SK-N-SH (cell line): ENCODE results near the gene COL23A1. TPM values are rescaled to one million over a fixed set of nuclear protein-coding genes. Genes with fewer than 3 reads are reported as not detected.

Experiments used
- CTCF ChIA-PET: fragments of 300-600, 350-600 bp; formaldehyde crosslinking; extraction: SDS; loops from one replicate; lab custom pipeline; 2021; lab: Yijun Ruan, JAX
- POLR2A ChIA-PET: fragments of 350-600 bp; sonication (Branson Sonifier 250); formaldehyde crosslinking; extraction: SDS; loops from one replicate; lab custom pipeline; 2020; ENCODE audit warnings: antibody characterized with exemption, inconsistent platforms; lab: Yijun Ruan, JAX
- DNase-seq: peaks from one replicate; pipeline ENCODE4 v3.0.0; 2012
- H2AFZ ChIP-seq: fragments of 200-600 bp; sonication (generic); 2 replicates; pipeline ENCODE4 v1.8.1; 2016; ENCODE audit warnings: antibody characterized with exemption, mild to moderate bottlenecking, low read depth
- H3F3A ChIP-seq: fragments of 200-600 bp; sonication (generic); replicated peaks from 2 replicates; pipeline ENCODE3; 2016; ENCODE audit warnings: antibody characterized with exemption, mild to moderate bottlenecking; ENCODE audit not compliant: insufficient read depth
- H3K27ac ChIP-seq, 2 experiments: fragments of 200-500 bp in 1 of 2; fragments of 200-600 bp in 1 of 2; sonication (Bioruptor generic) in 1 of 2; sonication (generic), shearing (Covaris generic) in 1 of 2; 2 replicates each; pipeline versions ENCODE4 v1.5.1 to v1.6.1; 2014 to 2016; ENCODE audit warnings: low read depth in 2 of 2, inconsistent platforms in 1 of 2, low read length in 1 of 2, mild to moderate bottlenecking in 1 of 2, mixed read lengths in 1 of 2
- H3K27me3 ChIP-seq: fragments of 200-600 bp; sonication (generic), shearing (Covaris generic); 2 replicates; pipeline ENCODE4 v1.6.1; 2016; ENCODE audit warnings: mixed run types; ENCODE audit not compliant: insufficient read depth
- H3K36me3 ChIP-seq, 2 experiments: fragments of 200-500 bp in 1 of 2; fragments of 200-600 bp in 1 of 2; sonication (Bioruptor generic) in 1 of 2; sonication (generic) in 1 of 2; replicated peaks in 1 of 2; 2 replicates each; pipeline versions ENCODE3 to v1.5.1; 2014 to 2016; ENCODE audit warnings: low read length in 1 of 2, mild to moderate bottlenecking in 1 of 2; ENCODE audit not compliant: insufficient read depth in 2 of 2, control insufficient read depth in 1 of 2
- H3K4me1 ChIP-seq, 2 experiments: fragments of 200-500 bp in 1 of 2; fragments of 200-600 bp in 1 of 2; sonication (Bioruptor generic) in 1 of 2; sonication (generic), shearing (Covaris generic) in 1 of 2; 2 replicates each; pipeline versions ENCODE4 v1.5.1 to v1.6.1; 2014 to 2016; ENCODE audit warnings: low read depth in 1 of 2, low read length in 1 of 2, mixed run types in 1 of 2; ENCODE audit not compliant: insufficient read depth in 2 of 2, control insufficient read depth in 1 of 2
- H3K4me2 ChIP-seq: fragments of 200-600 bp; sonication (generic), shearing (Covaris generic); 2 replicates; pipeline ENCODE4 v1.6.1; 2017; ENCODE audit warnings: mixed run types
- H3K4me3 ChIP-seq, 2 experiments: fragments of 200-500 bp in 1 of 2; fragments of 200-600 bp in 1 of 2; sonication (Bioruptor generic) in 1 of 2; sonication (generic), shearing (Covaris generic) in 1 of 2; 2 replicates each; pipeline versions ENCODE4 v1.5.1 to v1.8.1; 2014 to 2016; ENCODE audit warnings: low read depth in 2 of 2, inconsistent platforms in 1 of 2, low read length in 1 of 2, mild to moderate bottlenecking in 1 of 2, mixed read lengths in 1 of 2, moderate library complexity in 1 of 2
- H3K79me2 ChIP-seq: fragments of 200-600 bp; sonication (generic); 2 replicates; pipeline ENCODE4 v1.8.1; 2017; ENCODE audit warnings: mild to moderate bottlenecking; ENCODE audit not compliant: insufficient read depth
- H3K9ac ChIP-seq: fragments of 200-600 bp; sonication (generic); 2 replicates; pipeline ENCODE4 v1.6.1; 2017; ENCODE audit warnings: mixed run types
- H3K9me2 ChIP-seq: fragments of 200-600 bp; sonication (generic); 2 replicates; pipeline ENCODE4 v1.6.1; 2017; ENCODE audit warnings: mixed run types
- H3K9me3 ChIP-seq: fragments of 200-600 bp; sonication (generic); 2 replicates; pipeline ENCODE4 v1.6.1; 2017; ENCODE audit warnings: mixed run types, mild to moderate bottlenecking, moderate library complexity
- H4K20me1 ChIP-seq: fragments of 200-600 bp; sonication (generic); 2 replicates; pipeline ENCODE4 v1.6.1; 2017; ENCODE audit warnings: mild to moderate bottlenecking, mixed run types; ENCODE audit not compliant: insufficient read depth
- CHD2 ChIP-seq: fragments of 150-350 bp; IDR thresholded peaks from 2 replicates; pipeline ENCODE4 v1.6.1; 2018; ENCODE audit warnings: low read length; ENCODE audit not compliant: partially characterized antibody
- ELF1 ChIP-seq: IDR thresholded peaks from 2 replicates; pipeline ENCODE4 v1.4.0; 2012
- EP300 ChIP-seq, 2 experiments: IDR thresholded peaks; 2 replicates each; pipeline versions ENCODE4 v1.4.0 to v1.6.1; 2012; ENCODE audit warnings: borderline replicate concordance in 1 of 2, low read depth in 1 of 2, low read length in 1 of 2
- EZH2phosphoT487 ChIP-seq: fragments of 200-600 bp; sonication (generic); IDR thresholded peaks from 2 replicates; pipeline ENCODE4 v1.6.1; 2017; ENCODE audit warnings: low read depth, mixed run types, mild to moderate bottlenecking, antibody characterized with exemption, moderate library complexity, borderline replicate concordance
- FOXJ3 ChIP-seq: sonication (generic); formaldehyde crosslinking; IDR thresholded peaks from 2 replicates; pipeline ENCODE4 v1.5.1; 2020; ENCODE audit warnings: mild to moderate bottlenecking, missing genetic modification reagents
- GABPA ChIP-seq: IDR thresholded peaks from 2 replicates; pipeline ENCODE4 v1.4.0; 2012; ENCODE audit warnings: low read depth, mild to moderate bottlenecking
- GATA2 ChIP-seq: sonication (generic); formaldehyde crosslinking; IDR thresholded peaks from 2 replicates; pipeline ENCODE4 v1.5.0; 2020; ENCODE audit warnings: mild to moderate bottlenecking, missing genetic modification reagents
- JUND ChIP-seq: IDR thresholded peaks from 2 replicates; pipeline ENCODE4 v1.4.0; 2012
- MEF2A ChIP-seq: IDR thresholded peaks from 2 replicates; pipeline ENCODE4 v1.4.0; 2012; ENCODE audit warnings: low read depth, borderline replicate concordance
- MXI1 ChIP-seq: IDR thresholded peaks from 2 replicates; pipeline ENCODE4 v1.6.1; 2012; ENCODE audit warnings: mild to moderate bottlenecking, low read depth, low read length, improper control_type of control experiment
- NRF1 ChIP-seq: IDR thresholded peaks from 2 replicates; pipeline ENCODE4 v1.6.1; 2012; ENCODE audit warnings: low read depth, mild to moderate bottlenecking, low read length
- POLR2AphosphoS5 ChIP-seq: IDR thresholded peaks from 2 replicates; pipeline ENCODE4 v1.6.1; 2012; ENCODE audit warnings: low read depth, low read length
- RAD21 ChIP-seq: IDR thresholded peaks from 2 replicates; pipeline ENCODE4 v1.6.1; 2012; ENCODE audit warnings: mild to moderate bottlenecking, low read length
- RCOR1 ChIP-seq: fragments of 150-350 bp; IDR thresholded peaks from 2 replicates; pipeline ENCODE4 v1.6.1; 2017; ENCODE audit warnings: antibody characterized with exemption, low read length
- RXRA ChIP-seq: IDR thresholded peaks from 2 replicates; pipeline ENCODE4 v1.4.0; 2012; ENCODE audit warnings: low read depth, mild to moderate bottlenecking, borderline replicate concordance
- SIN3A ChIP-seq: IDR thresholded peaks from 2 replicates; pipeline ENCODE4 v1.6.1; 2012; ENCODE audit warnings: low read depth, mild to moderate bottlenecking, low read length, moderate library complexity, borderline replicate concordance
- TCF12 ChIP-seq: IDR thresholded peaks from 2 replicates; pipeline ENCODE4 v1.4.0; 2012
- USF1 ChIP-seq: IDR thresholded peaks from 2 replicates; pipeline ENCODE4 v1.4.0; 2012; ENCODE audit warnings: low read depth, borderline replicate concordance
- YY1 ChIP-seq: IDR thresholded peaks from 2 replicates; pipeline ENCODE4 v1.4.0; 2012; ENCODE audit warnings: low read depth, mild to moderate bottlenecking
- WGBS: methylation state at CpG from one replicate; pipeline ENCODE4 v1.1.6; 2017; ENCODE audit warnings: low lambda C conversion rate; 5-methylcytosine and 5-hydroxymethylcytosine counted together
- polyA plus RNA-seq, 3 experiments: library from polyadenylated mRNA; depleted of rRNA; stranded (reverse); fragments of >200 nt; gene quantifications; 2 replicates each; pipeline ENCODE4 v1.2.3, GENCODE V29; 2012
- TF ChIP-seq, protein P1 (sequence below): fragments of 200-600 bp; sonication (generic); IDR thresholded peaks from 2 replicates; pipeline ENCODE4 v1.6.1; 2017; ENCODE audit warnings: antibody characterized with exemption, mild to moderate bottlenecking, moderate library complexity

Gene COL23A1
- polyA plus RNA-seq, 1 of the 3 experiments (the other 2 are of a cell fraction), result 0.10 TPM

DNA sequence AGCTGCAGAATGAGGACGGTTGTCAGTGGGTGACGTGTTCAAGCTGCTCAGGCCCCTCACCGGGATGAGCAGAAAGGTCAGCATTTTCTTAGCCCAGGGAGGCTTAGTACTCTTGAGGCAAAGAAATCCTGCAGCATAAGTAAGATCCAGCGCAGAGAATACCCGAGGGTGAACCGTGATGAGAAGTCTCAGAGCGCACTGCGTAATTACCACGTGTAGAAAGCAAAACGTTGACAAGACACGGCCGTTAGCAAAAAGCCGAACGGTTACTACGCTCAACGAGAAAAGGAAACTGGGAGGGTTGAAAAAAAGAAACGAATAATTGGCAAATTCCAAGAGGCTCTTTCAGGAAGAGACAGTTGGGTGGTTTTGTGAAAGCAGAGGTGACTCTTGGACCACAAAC lies 104.0 kb downstream of the COL23A1 start:
- WGBS, result 60% methylated on average over 17 of the region's 17 CpGs
- Histone ChIP-seq H3K79me2 (no peaks in the 10 kb centered on the region), H3K4me1 (peaks cover 0 to 14% of the 10 kb centered on the region in 2 experiments; a peak in 1 of 4 replicates), H3K27ac (no peak overlapping the region), H3K9ac (no peak overlapping the region)
- TF ChIP-seq RCOR1, result no peak
- TF ChIP-seq RAD21, result no peak
- TF ChIP-seq NRF1, result no peak
- no peak for TF ChIP-seq USF1
- no peak for TF ChIP-seq GABPA
- TF ChIP-seq MXI1, result no peak
- no peak for TF ChIP-seq SIN3A
- TF ChIP-seq, all 33 proteins: peak for 0
- DNase-seq, result no peak
- H3K9me3 ChIP-seq, result 0 out of 2 replicates have a peak, but pooled peaks cover 3% of the 10 kb centered on the region
- ChIA-PET POLR2A (no interaction called here), CTCF (interaction anchor here (1.1 kb wide), 1 partner anchor 25 kb away, joined by 4 read pairs; no protein-coding TSS in a partner anchor)
- H3K27me3 ChIP-seq, result no peaks in the 10 kb centered on the region
- no peak overlapping the region for H2AFZ ChIP-seq
- H4K20me1 ChIP-seq, result no peaks in the 10 kb centered on the region
- no peaks in the 10 kb centered on the region for H3K36me3 ChIP-seq
- H3K4me3 ChIP-seq, result no peak overlapping the region
- H3F3A ChIP-seq, result no peaks in the 10 kb centered on the region
- H3K9me2 ChIP-seq, result no peaks in the 10 kb centered on the region
- no peak overlapping the region for H3K4me2 ChIP-seq

GRCh38 chr5:178483620-178484019 lies 106.6 kb downstream of the COL23A1 start:
- DNase-seq, result no peak
- H4K20me1 ChIP-seq, result no peaks in the 10 kb centered on the region
- H3K36me3 ChIP-seq, result no peaks in the 10 kb centered on the region
- H3F3A ChIP-seq, result no peaks in the 10 kb centered on the region
- ChIA-PET CTCF (no interaction called here), POLR2A (no interaction called here)
- peaks cover 0 to 19% of the 10 kb centered on the region in 2 experiments; a peak in 1 of 4 replicates for H3K4me1 ChIP-seq
- no peak overlapping the region for H3K4me2 ChIP-seq
- no peaks in the 10 kb centered on the region for H3K9me2 ChIP-seq
- no peak overlapping the region for H3K4me3 ChIP-seq
- H3K27me3 ChIP-seq, result no peaks in the 10 kb centered on the region
- no peak for TF ChIP-seq ELF1
- no peak for TF ChIP-seq EZH2phosphoT487
- TF ChIP-seq EP300 (IDR thresholded peaks at IDR 0.05; ENCODE audit: borderline replicate concordance in 1 of 2, low read depth in 1 of 2, low read length in 1 of 2), result no peak
- TF ChIP-seq TCF12, result no peak
- no peak for TF ChIP-seq FOXJ3
- no peak for TF ChIP-seq MXI1
- no peak for TF ChIP-seq YY1
- no peak for TF ChIP-seq RCOR1
- no peak for TF ChIP-seq POLR2AphosphoS5
- no peak for TF ChIP-seq JUND
- TF ChIP-seq NRF1, result no peak
- no peak for TF ChIP-seq RXRA
- TF ChIP-seq, protein P1, sequence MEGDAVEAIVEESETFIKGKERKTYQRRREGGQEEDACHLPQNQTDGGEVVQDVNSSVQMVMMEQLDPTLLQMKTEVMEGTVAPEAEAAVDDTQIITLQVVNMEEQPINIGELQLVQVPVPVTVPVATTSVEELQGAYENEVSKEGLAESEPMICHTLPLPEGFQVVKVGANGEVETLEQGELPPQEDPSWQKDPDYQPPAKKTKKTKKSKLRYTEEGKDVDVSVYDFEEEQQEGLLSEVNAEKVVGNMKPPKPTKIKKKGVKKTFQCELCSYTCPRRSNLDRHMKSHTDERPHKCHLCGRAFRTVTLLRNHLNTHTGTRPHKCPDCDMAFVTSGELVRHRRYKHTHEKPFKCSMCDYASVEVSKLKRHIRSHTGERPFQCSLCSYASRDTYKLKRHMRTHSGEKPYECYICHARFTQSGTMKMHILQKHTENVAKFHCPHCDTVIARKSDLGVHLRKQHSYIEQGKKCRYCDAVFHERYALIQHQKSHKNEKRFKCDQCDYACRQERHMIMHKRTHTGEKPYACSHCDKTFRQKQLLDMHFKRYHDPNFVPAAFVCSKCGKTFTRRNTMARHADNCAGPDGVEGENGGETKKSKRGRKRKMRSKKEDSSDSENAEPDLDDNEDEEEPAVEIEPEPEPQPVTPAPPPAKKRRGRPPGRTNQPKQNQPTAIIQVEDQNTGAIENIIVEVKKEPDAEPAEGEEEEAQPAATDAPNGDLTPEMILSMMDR, result no peak
- no peak for TF ChIP-seq CHD2
- no peak for TF ChIP-seq GATA2
- TF ChIP-seq MEF2A, result no peak
- no peak overlapping the region for H3K27ac ChIP-seq
- no peak overlapping the region for H2AFZ ChIP-seq
- peaks cover 3% of the 10 kb centered on the region; the same call in 1 of the 2 replicates for H3K9me3 ChIP-seq
- H3K9ac ChIP-seq, result no peak overlapping the region
- no peaks in the 10 kb centered on the region for H3K79me2 ChIP-seq
- WGBS, result 66% methylated on average over 9 of the region's 9 CpGs
